K562 (cell line): Measurements from ENCODE around the gene CDC42BPB. TPM values are rescaled to one million over a fixed set of nuclear protein-coding genes. Genes with fewer than 3 reads are reported as not detected.

Source experiments
- ATAC-seq: fragments of 200-7000 bp; cut with Tn5 transposase; 3 replicates; pipeline ENCODE4 v1.9.1; 2020; ENCODE audit warnings: moderate library complexity
- BruUV-seq: library from RNA; stranded (reverse); fragments of 400-500 nt; replicated peaks from 2 replicates; lab custom pipeline; 2021; lab: Mats Ljungman, UMichigan
- CTCF ChIA-PET: fragments of 300-600 bp; formaldehyde crosslinking; extraction: SDS; loops from one replicate; lab custom pipeline; 2021; ENCODE audit warnings: low intra/inter-chr PET ratio; lab: Yijun Ruan, JAX
- POLR2A ChIA-PET: fragments of 300-600, 350-650 bp; sonication (Branson Sonifier 250); formaldehyde crosslinking; extraction: SDS; loops from one replicate; lab custom pipeline; 2021; ENCODE audit warnings: antibody characterized with exemption, inconsistent platforms; lab: Yijun Ruan, JAX
- DNase-seq, 4 experiments: peaks; one replicate each; pipeline versions ENCODE4 v3.0.0 to v3.0.0-alpha.2; 2011 to 2018; ENCODE audit warnings: low spot score in 3 of 4, mixed read lengths in 3 of 4; ENCODE audit errors: extremely low read depth in 1 of 4
- FAIRE-seq: peaks from 2 replicates; lab custom pipeline; 2011; peaks lifted over from hg19 to GRCh38; lab: Jason Lieb, UNC
- H2AFZ ChIP-seq: 2 replicates; pipeline ENCODE4 v1.6.0; 2011; ENCODE audit warnings: low read depth, low read length, control low read depth, inconsistent platforms
- H3K27ac ChIP-seq: fragments of 200-600 bp; 3 replicates; pipeline ENCODE4 v1.8.0; 2011; ENCODE audit warnings: low read depth, mild to moderate bottlenecking, control low read depth, inconsistent platforms, low read length, moderate library complexity, mixed read lengths; ENCODE audit errors: extremely low read depth
- H3K27me3 ChIP-seq, 2 experiments: fragments of 300-600 bp in 1 of 2; 2 replicates in 1 of 2; 3 replicates in 1 of 2; pipeline versions ENCODE4 v1.6.0 to v1.8.0; 2011; ENCODE audit warnings: inconsistent platforms in 2 of 2, low read length in 2 of 2, mild to moderate bottlenecking in 1 of 2, mixed read lengths in 1 of 2, moderate library complexity in 1 of 2; ENCODE audit not compliant: control insufficient read depth in 2 of 2, insufficient read depth in 2 of 2
- H3K36me3 ChIP-seq: fragments of 300-600 bp; 3 replicates; pipeline ENCODE4 v1.8.0; 2011; ENCODE audit warnings: mild to moderate bottlenecking, low read length, inconsistent platforms; ENCODE audit not compliant: control insufficient read depth, insufficient read depth
- H3K4me1 ChIP-seq, 2 experiments: fragments of 200-600 bp in 1 of 2; replicated peaks in 1 of 2; 2 replicates in 1 of 2; 3 replicates in 1 of 2; pipeline versions ENCODE4 v1.5.1 to v1.8.0; 2011; ENCODE audit warnings: inconsistent platforms in 2 of 2, low read length in 2 of 2, mild to moderate bottlenecking in 1 of 2, mixed read lengths in 1 of 2, moderate library complexity in 1 of 2; ENCODE audit not compliant: control insufficient read depth in 2 of 2, insufficient read depth in 2 of 2
- H3K4me2 ChIP-seq: 2 replicates; pipeline ENCODE4 v1.6.1; 2011; ENCODE audit warnings: low read length, control low read depth, inconsistent platforms, mixed read lengths; ENCODE audit not compliant: insufficient read depth
- H3K4me3 ChIP-seq: fragments of 200-600 bp; sonication (generic), shearing (Covaris generic); 2 replicates; pipeline ENCODE4 v1.5.1; 2016; ENCODE audit warnings: control low read depth, inconsistent platforms
- H3K79me2 ChIP-seq: fragments of 200-600 bp; 3 replicates; pipeline ENCODE4 v1.8.0; 2011; ENCODE audit warnings: low read length, inconsistent platforms; ENCODE audit not compliant: control insufficient read depth, insufficient read depth
- H3K9ac ChIP-seq, 2 experiments: 2 replicates each; pipeline versions ENCODE4 v1.6.0 to v1.6.1; 2011; ENCODE audit warnings: low read depth in 2 of 2, low read length in 2 of 2, control low read depth in 1 of 2, inconsistent platforms in 1 of 2, mild to moderate bottlenecking in 1 of 2, mixed read lengths in 1 of 2; ENCODE audit not compliant: insufficient read depth in 1 of 2
- H3K9me1 ChIP-seq: one replicate; pipeline ENCODE4 v1.6.0; 2011; ENCODE audit warnings: inconsistent platforms, mild to moderate bottlenecking, low read length, moderate library complexity; ENCODE audit not compliant: control insufficient read depth, insufficient read depth
- H3K9me3 ChIP-seq: replicated peaks from 2 replicates; pipeline ENCODE4 v1.5.1; 2011; ENCODE audit warnings: low read depth, low read length, inconsistent platforms; ENCODE audit not compliant: control insufficient read depth, insufficient read depth
- H4K20me1 ChIP-seq: replicated peaks from 2 replicates; pipeline ENCODE4 v1.6.1; 2011; ENCODE audit warnings: low read length, inconsistent platforms, mixed read lengths; ENCODE audit not compliant: control insufficient read depth, insufficient read depth
- E2F5 ChIP-seq: sonication (generic); formaldehyde crosslinking; IDR thresholded peaks from 2 replicates; pipeline ENCODE4 v1.8.0; 2022; ENCODE audit warnings: mild to moderate bottlenecking, missing genetic modification reagents
- HOMEZ ChIP-seq: fragments of 250-450 bp; sonication (Bioruptor Pico); IDR thresholded peaks from 2 replicates; pipeline ENCODE4 v1.4.0; 2020; ENCODE audit warnings: mild to moderate bottlenecking, moderate library complexity
- SRSF1 ChIP-seq: fragments of 200-400 bp; formaldehyde crosslinking; IDR thresholded peaks from 2 replicates; pipeline ENCODE4 v1.6.1; 2017; ENCODE audit warnings: mild to moderate bottlenecking, low read depth, low read length, moderate library complexity
- ZC3H4 ChIP-seq: sonication (generic); formaldehyde crosslinking; IDR thresholded peaks from 2 replicates; pipeline ENCODE4 v1.9.0; 2021; ENCODE audit warnings: missing genetic modification reagents, borderline replicate concordance
- ZNF696 ChIP-seq: fragments of 250-450 bp; sonication (Bioruptor Pico); conservative IDR thresholded peaks from 2 replicates; pipeline ENCODE4 v1.4.0; 2020; ENCODE audit warnings: mild to moderate bottlenecking, moderate library complexity
- WGBS: fragments of 100-300 bp; shearing (Covaris generic); methylation state at CpG from one replicate; pipeline ENCODE4 v1.1.6; 2016; ENCODE audit warnings: low coverage, mixed read lengths; ENCODE audit not compliant: insufficient coverage; ENCODE audit errors: missing lambda C conversion rate; 5-methylcytosine and 5-hydroxymethylcytosine counted together
- in situ Hi-C: fragments of 300-500 bp; cut with MboI; formaldehyde crosslinking; loops from 4 replicates; pipeline ENCODE4 v1.15.0; 2018; ENCODE audit warnings: inconsistent platforms, mixed read lengths
- intact Hi-C: fragments of 100-400 bp; cut with micrococcal nuclease; formaldehyde crosslinking; loops from 2 replicates; pipeline ENCODE4 v1.14.2; 2022
- polyA plus RNA-seq, 8 experiments: library from polyadenylated mRNA; depleted of rRNA in 4 of 8; stranded (reverse) in 5 of 8; unstranded in 3 of 8; fragments of >200 nt; fragmentation: Nextera tagmentation in 2 of 8; fragmentation: Illumina TruSeq in 1 of 8; extraction: Ambion mirVana in 2 of 8; extraction: Trizol in 1 of 8; gene quantifications; 2 replicates each; pipeline versions ENCODE4 v1.2.1 to v1.2.3, GENCODE V29; 2011 to 2014; ENCODE audit warnings: inconsistent platforms in 1 of 8, missing spikeins in 1 of 8
- total RNA-seq, 7 experiments: library from RNA; depleted of rRNA in 6 of 7; stranded (reverse); fragments of >200 nt in 6 of 7; fragmentation: Illumina TruSeq in 2 of 7; extraction: Trizol in 2 of 7; gene quantifications; 2 replicates each; pipeline versions ENCODE4 v1.2.1 to v1.2.3, GENCODE V29; 2011 to 2021; ENCODE audit warnings: low replicate concordance in 1 of 7

Gene CDC42BPB
- total and polyA plus RNA-seq, 9 of the 15 experiments (the other 6 are each of a cell fraction or from before 2014, with no cell fraction given): 0.07 to 24.3 (median 12.6) TPM

- intact Hi-C loops: no loop called here
- Histone ChIP-seq H3K9me1 (no peaks in the 10 kb centered on the region), H3K36me3 (peaks cover 8% of the 10 kb centered on the region; the same call in 1 of the 3 replicates), H3K27me3 (no peaks in the 10 kb centered on the region), H3K4me1 (peaks cover 0 to 9% of the 10 kb centered on the region in 2 experiments; a peak in 1 of 5 replicates), H3K79me2 (no peaks in the 10 kb centered on the region), H4K20me1 (no peaks in the 10 kb centered on the region), H3K9ac (no peak overlapping the region), H3K27ac (no peak overlapping the region), H3K9me3 (no peaks in the 10 kb centered on the region), H3K4me3 (no peak overlapping the region), H2AFZ (no peak overlapping the region), H3K4me2 (no peak overlapping the region)
- ATAC-seq (no peak), DNase-seq (no peak), FAIRE-seq (no peak)
- ChIA-PET CTCF (no interaction called here), POLR2A (no interaction called here)
- TF ChIP-seq HOMEZ (CRISPR knock-in tag): no peak
- no peak for TF ChIP-seq ZC3H4 (CRISPR knock-in tag)
- no peak for TF ChIP-seq ZNF696 (CRISPR knock-in tag)
- no peak for TF ChIP-seq E2F5 (CRISPR knock-in tag)
- TF ChIP-seq SRSF1: no peak
- 95% methylated on average over 18 of the region's 30 CpGs for WGBS
- no TSS peak for BruUV-seq
- in situ Hi-C loops: loop anchor here (25.0 kb wide), 1 partner anchor 394 kb away; the partner anchor contains the start of gene ANKRD9
These were observed 150.6 kb downstream of the CDC42BPB start for GRCh38 chr14:102906616-102907302.
